Measurements from ENCODE around the gene AMIGO2.

AMIGO2 gene

GRCh38 chr12:47095446-47096236 is 15.9 kb upstream of the AMIGO2 start:
- TF ChIP-seq POLR2A (IDR thresholded peaks at IDR 0.05; ENCODE audit: low read depth, low read length), result no peak
- no peak for TF ChIP-seq POLR2AphosphoS5 (IDR thresholded peaks at IDR 0.05; ENCODE audit: low read depth, low read length)
- TF ChIP-seq TAF1 (IDR thresholded peaks at IDR 0.05; ENCODE audit: borderline replicate concordance, low read depth, low read length), result no peak
- FAIRE-seq (no peak), DNase-seq (ENCODE audit: insufficient read length) (no peak)

- DNase-seq (ENCODE audit: insufficient read length) (no peak), FAIRE-seq (no peak)
- no peak for TF ChIP-seq POLR2A (IDR thresholded peaks at IDR 0.05; ENCODE audit: low read depth, low read length)
- TF ChIP-seq TAF1 (IDR thresholded peaks at IDR 0.05; ENCODE audit: borderline replicate concordance, low read depth, low read length), result no peak
- TF ChIP-seq POLR2AphosphoS5 (IDR thresholded peaks at IDR 0.05; ENCODE audit: low read depth, low read length), result no peak
Measured at GRCh38 chr12:47094804-47095203, 15.0 kb upstream of the AMIGO2 start.

- DNase-seq (ENCODE audit: insufficient read length) (no peak), FAIRE-seq (no peak)
- no peak for TF ChIP-seq TAF1 (IDR thresholded peaks at IDR 0.05; ENCODE audit: borderline replicate concordance, low read depth, low read length)
- TF ChIP-seq POLR2AphosphoS5 (IDR thresholded peaks at IDR 0.05; ENCODE audit: low read depth, low read length), result no peak
- no peak for TF ChIP-seq POLR2A (IDR thresholded peaks at IDR 0.05; ENCODE audit: low read depth, low read length)
Measured at GRCh38 chr12:47091009-47091408, 11.2 kb upstream of the AMIGO2 start.

GRCh38 chr12:47088021-47088944 is 8.5 kb upstream of the AMIGO2 start:
- no peak for DNase-seq (ENCODE audit: insufficient read length)
- no peak for FAIRE-seq
- TF ChIP-seq POLR2AphosphoS5 (IDR thresholded peaks at IDR 0.05; ENCODE audit: low read depth, low read length) (no peak), POLR2A (IDR thresholded peaks at IDR 0.05; ENCODE audit: low read depth, low read length) (no peak), TAF1 (IDR thresholded peaks at IDR 0.05; ENCODE audit: borderline replicate concordance, low read depth, low read length) (no peak)

- no peak for FAIRE-seq
- DNase-seq (ENCODE audit: insufficient read length), result no peak
Measured at GRCh38 chr12:47087088-47087688, 7.4 kb upstream of the AMIGO2 start.

GRCh38 chr12:47085815-47086252 is 6.1 kb upstream of the AMIGO2 start:
- FAIRE-seq (no peak), DNase-seq (ENCODE audit: insufficient read length) (no peak)
- TF ChIP-seq POLR2AphosphoS5 (IDR thresholded peaks at IDR 0.05; ENCODE audit: low read depth, low read length) (no peak), TAF1 (IDR thresholded peaks at IDR 0.05; ENCODE audit: borderline replicate concordance, low read depth, low read length) (no peak), POLR2A (IDR thresholded peaks at IDR 0.05; ENCODE audit: low read depth, low read length) (no peak)

More at GRCh38 chr12:47087088-47087688, 7.4 kb upstream of the AMIGO2 start:
- TF ChIP-seq POLR2A (IDR thresholded peaks at IDR 0.05; ENCODE audit: low read depth, low read length), result no peak
- no peak for TF ChIP-seq TAF1 (IDR thresholded peaks at IDR 0.05; ENCODE audit: borderline replicate concordance, low read depth, low read length)
- TF ChIP-seq POLR2AphosphoS5 (IDR thresholded peaks at IDR 0.05; ENCODE audit: low read depth, low read length), result no peak

- DNase-seq (ENCODE audit: insufficient read length), result no peak
- FAIRE-seq, result no peak
- no peak for TF ChIP-seq TAF1 (IDR thresholded peaks at IDR 0.05; ENCODE audit: borderline replicate concordance, low read depth, low read length)
- TF ChIP-seq POLR2AphosphoS5 (IDR thresholded peaks at IDR 0.05; ENCODE audit: low read depth, low read length), result no peak
- no peak for TF ChIP-seq POLR2A (IDR thresholded peaks at IDR 0.05; ENCODE audit: low read depth, low read length)
Measured at GRCh38 chr12:47084172-47084571, 4.4 kb upstream of the AMIGO2 start.

GRCh38 chr12:47082796-47083621 is 3.2 kb upstream of the AMIGO2 start:
- FAIRE-seq (no peak), DNase-seq (ENCODE audit: insufficient read length) (no peak)
- TF ChIP-seq POLR2A (IDR thresholded peaks at IDR 0.05; ENCODE audit: low read depth, low read length), result no peak
- no peak for TF ChIP-seq POLR2AphosphoS5 (IDR thresholded peaks at IDR 0.05; ENCODE audit: low read depth, low read length)
- TF ChIP-seq TAF1 (IDR thresholded peaks at IDR 0.05; ENCODE audit: borderline replicate concordance, low read depth, low read length), result no peak

GRCh38 chr12:47082283-47082682 is 2.5 kb upstream of the AMIGO2 start:
- no peak for DNase-seq (ENCODE audit: insufficient read length)
- no peak for FAIRE-seq
- no peak for TF ChIP-seq TAF1 (IDR thresholded peaks at IDR 0.05; ENCODE audit: borderline replicate concordance, low read depth, low read length)
- TF ChIP-seq POLR2AphosphoS5 (IDR thresholded peaks at IDR 0.05; ENCODE audit: low read depth, low read length), result no peak
- TF ChIP-seq POLR2A (IDR thresholded peaks at IDR 0.05; ENCODE audit: low read depth, low read length), result no peak

GRCh38 chr12:47080725-47081502 is 1.2 kb upstream of the AMIGO2 start:
- DNase-seq (ENCODE audit: insufficient read length) (no peak), FAIRE-seq (no peak)
- no peak for TF ChIP-seq POLR2A (IDR thresholded peaks at IDR 0.05; ENCODE audit: low read depth, low read length)
- TF ChIP-seq TAF1 (IDR thresholded peaks at IDR 0.05; ENCODE audit: borderline replicate concordance, low read depth, low read length), result no peak
